ENCODE data around the gene SERPINC1. TPM values are rescaled to one million over a fixed set of nuclear protein-coding genes. Genes with fewer than 3 reads are reported as not detected.
"Not testable (repeated sequence)": the region's sequence is repeated elsewhere in the genome, so short reads cannot be mapped to it uniquely, and the experiment has no call there.

SERPINC1 gene
- total and polyA plus RNA-seq, 10 of the 15 experiments (the other 5 are each of a cell fraction or from before 2014, with no cell fraction given), result 0.11 to 0.44 TPM; not detected in 8

DNA sequence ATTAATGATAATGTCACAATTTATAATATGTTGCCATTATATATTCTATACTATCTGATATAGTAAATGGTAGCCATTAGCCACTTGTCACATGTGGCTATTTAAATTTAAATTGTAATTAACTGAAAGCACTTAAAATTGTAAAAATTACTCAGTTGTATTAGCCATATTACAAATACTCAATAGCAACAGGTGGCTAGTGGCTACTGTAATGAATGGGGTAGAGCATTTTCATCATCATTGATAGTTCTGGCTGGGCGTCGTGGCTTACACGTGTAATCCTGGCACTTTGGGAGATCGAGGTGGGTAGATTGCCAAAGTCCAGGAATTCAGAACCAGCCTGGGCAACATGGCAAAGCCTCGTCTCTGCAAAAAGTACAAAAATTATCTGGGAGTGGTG is 32.4 kb downstream of the SERPINC1 start:
- in situ Hi-C loops (cut with MboI), result no loop called here

DNA sequence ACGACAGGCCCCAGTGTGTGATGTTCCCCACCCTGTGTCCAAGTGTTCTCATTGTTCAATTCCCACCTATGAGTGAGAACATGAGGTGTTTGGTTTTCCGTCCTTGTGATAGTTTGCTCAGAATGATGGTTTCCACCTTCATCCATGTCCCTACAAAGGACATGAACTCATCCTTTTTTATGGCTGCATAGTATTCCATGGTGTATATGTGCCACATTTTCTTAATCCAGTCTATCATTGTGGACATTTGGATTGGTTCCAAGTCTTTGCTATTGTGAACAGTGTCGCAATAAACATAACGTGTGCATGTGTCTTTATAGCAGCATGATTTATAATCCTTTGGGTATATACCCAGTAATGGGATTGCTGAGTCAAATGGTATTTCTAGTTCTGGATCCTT is 36.0 kb downstream of the SERPINC1 start:
- BruUV-seq (replicated peaks); in situ Hi-C loops (cut with MboI); H3K4me2 ChIP-seq (ENCODE audit: control insufficient read depth, insufficient read depth); FAIRE-seq; intact Hi-C loops (cut with micrococcal nuclease; ENCODE audit: unreplicated experiment); SMC1A ChIA-PET (ENCODE audit: uncharacterized antibody, unreplicated experiment); ATAC-seq; H3K4me3 ChIP-seq; H3K27ac ChIP-seq (ENCODE audit: control insufficient read depth, insufficient read depth); H3K9me3 ChIP-seq (replicated peaks; ENCODE audit: control insufficient read depth, insufficient read depth, low read length); H3K4me1 ChIP-seq (ENCODE audit: control insufficient read depth, insufficient read depth, low read length); H4K20me1 ChIP-seq (ENCODE audit: control insufficient read depth, insufficient read depth); CTCF ChIA-PET; POLR2A ChIA-PET; H3K79me2 ChIP-seq (ENCODE audit: control insufficient read depth, insufficient read depth, low read length); H3K27me3 ChIP-seq (replicated peaks in 1 of 2; ENCODE audit: control insufficient read depth in 2 of 2, insufficient read depth in 2 of 2, low read length in 1 of 2); H3K36me3 ChIP-seq (ENCODE audit: control insufficient read depth in 2 of 2, insufficient read depth in 2 of 2, low read length in 1 of 2); H2AFZ ChIP-seq (ENCODE audit: control insufficient read depth, low read depth, low read length); H3K9ac ChIP-seq (ENCODE audit: control insufficient read depth, insufficient read depth, low read length); DNase-seq (ENCODE audit: low read depth, low spot score); RAD21 ChIA-PET (ENCODE audit: unreplicated experiment): not testable (repeated sequence)
- 100% methylated on average over 3 of the region's 4 CpGs for WGBS (ENCODE audit: insufficient coverage, insufficient replicate concordance, low lambda C conversion rate, missing lambda C conversion rate)

More for the DNA sequence above, 32.4 kb downstream of the SERPINC1 start:
- FAIRE-seq, result no peak
- Histone ChIP-seq H3K9ac (ENCODE audit: control insufficient read depth, insufficient read depth, low read length) (no peak overlapping the region), H2AFZ (ENCODE audit: control insufficient read depth, low read depth, low read length) (no peak overlapping the region), H3K9me3 (replicated peaks; ENCODE audit: control insufficient read depth, insufficient read depth, low read length) (no peaks in the 10 kb centered on the region), H4K20me1 (ENCODE audit: control insufficient read depth, insufficient read depth) (no peaks in the 10 kb centered on the region), H3K36me3 (ENCODE audit: control insufficient read depth in 2 of 2, insufficient read depth in 2 of 2, low read length in 1 of 2) (peaks cover 0 to 2% of the 10 kb centered on the region in 2 experiments; a peak in 2 of 4 replicates), H3K4me3 (no peak overlapping the region), H3K27me3 (replicated peaks in 1 of 2; ENCODE audit: control insufficient read depth in 2 of 2, insufficient read depth in 2 of 2, low read length in 1 of 2) (no peaks in the 10 kb centered on the region), H3K27ac (ENCODE audit: control insufficient read depth, insufficient read depth) (no peak overlapping the region), H3K79me2 (ENCODE audit: control insufficient read depth, insufficient read depth, low read length) (no peaks in the 10 kb centered on the region), H3K4me2 (ENCODE audit: control insufficient read depth, insufficient read depth) (no peak overlapping the region), H3K4me1 (ENCODE audit: control insufficient read depth, insufficient read depth, low read length) (no peaks in the 10 kb centered on the region)
- ChIA-PET POLR2A (no interaction called here), SMC1A (ENCODE audit: uncharacterized antibody, unreplicated experiment) (interaction anchor here (1.0 kb wide), 1 partner anchor 11 kb away, joined by 3 read pairs; no protein-coding TSS in a partner anchor), CTCF (no interaction called here), RAD21 (ENCODE audit: unreplicated experiment) (no interaction called here)
- no peak for ATAC-seq
- TF ChIP-seq RCOR1 (conservative IDR thresholded peaks at IDR 0.05; ENCODE audit: low read depth, low read length) (no peak), CREM (IDR thresholded peaks at IDR 0.05; ENCODE audit: low read depth) (no peak), NRF1 (conservative IDR thresholded peaks at IDR 0.05; ENCODE audit: low read depth, low read length) (no peak), SIX5 (IDR thresholded peaks at IDR 0.05; ENCODE audit: low read depth, low read length, severe bottlenecking) (no peak), RUNX3 (IDR thresholded peaks at IDR 0.05; ENCODE audit: low read length) (no peak), HDGF (IDR thresholded peaks at IDR 0.05) (no peak), FOXM1 (IDR thresholded peaks at IDR 0.05; ENCODE audit: low read depth, low read length) (no peak), RBBP5 (conservative IDR thresholded peaks at IDR 0.05) (no peak), NR2F1 (conservative IDR thresholded peaks at IDR 0.05) (no peak), DPF2 (IDR thresholded peaks at IDR 0.05) (no peak), MTA2 (IDR thresholded peaks at IDR 0.05; ENCODE audit: low read depth) (no peak), FOXK2 (IDR thresholded peaks at IDR 0.05) (no peak), SREBF1 (IDR thresholded peaks at IDR 0.05; ENCODE audit: low read length) (no peak), JUND (IDR thresholded peaks at IDR 0.05; ENCODE audit: low read depth, low read length) (no peak), TARDBP (IDR thresholded peaks at IDR 0.05; ENCODE audit: borderline replicate concordance) (no peak)
- TF ChIP-seq, protein P1, sequence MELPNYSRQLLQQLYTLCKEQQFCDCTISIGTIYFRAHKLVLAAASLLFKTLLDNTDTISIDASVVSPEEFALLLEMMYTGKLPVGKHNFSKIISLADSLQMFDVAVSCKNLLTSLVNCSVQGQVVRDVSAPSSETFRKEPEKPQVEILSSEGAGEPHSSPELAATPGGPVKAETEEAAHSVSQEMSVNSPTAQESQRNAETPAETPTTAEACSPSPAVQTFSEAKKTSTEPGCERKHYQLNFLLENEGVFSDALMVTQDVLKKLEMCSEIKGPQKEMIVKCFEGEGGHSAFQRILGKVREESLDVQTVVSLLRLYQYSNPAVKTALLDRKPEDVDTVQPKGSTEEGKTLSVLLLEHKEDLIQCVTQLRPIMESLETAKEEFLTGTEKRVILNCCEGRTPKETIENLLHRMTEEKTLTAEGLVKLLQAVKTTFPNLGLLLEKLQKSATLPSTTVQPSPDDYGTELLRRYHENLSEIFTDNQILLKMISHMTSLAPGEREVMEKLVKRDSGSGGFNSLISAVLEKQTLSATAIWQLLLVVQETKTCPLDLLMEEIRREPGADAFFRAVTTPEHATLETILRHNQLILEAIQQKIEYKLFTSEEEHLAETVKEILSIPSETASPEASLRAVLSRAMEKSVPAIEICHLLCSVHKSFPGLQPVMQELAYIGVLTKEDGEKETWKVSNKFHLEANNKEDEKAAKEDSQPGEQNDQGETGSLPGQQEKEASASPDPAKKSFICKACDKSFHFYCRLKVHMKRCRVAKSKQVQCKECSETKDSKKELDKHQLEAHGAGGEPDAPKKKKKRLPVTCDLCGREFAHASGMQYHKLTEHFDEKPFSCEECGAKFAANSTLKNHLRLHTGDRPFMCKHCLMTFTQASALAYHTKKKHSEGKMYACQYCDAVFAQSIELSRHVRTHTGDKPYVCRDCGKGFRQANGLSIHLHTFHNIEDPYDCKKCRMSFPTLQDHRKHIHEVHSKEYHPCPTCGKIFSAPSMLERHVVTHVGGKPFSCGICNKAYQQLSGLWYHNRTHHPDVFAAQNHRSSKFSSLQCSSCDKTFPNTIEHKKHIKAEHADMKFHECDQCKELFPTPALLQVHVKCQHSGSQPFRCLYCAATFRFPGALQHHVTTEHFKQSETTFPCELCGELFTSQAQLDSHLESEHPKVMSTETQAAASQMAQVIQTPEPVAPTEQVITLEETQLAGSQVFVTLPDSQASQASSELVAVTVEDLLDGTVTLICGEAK (IDR thresholded peaks at IDR 0.05; ENCODE audit: borderline replicate concordance), result no peak
- TF ChIP-seq, protein P2, sequence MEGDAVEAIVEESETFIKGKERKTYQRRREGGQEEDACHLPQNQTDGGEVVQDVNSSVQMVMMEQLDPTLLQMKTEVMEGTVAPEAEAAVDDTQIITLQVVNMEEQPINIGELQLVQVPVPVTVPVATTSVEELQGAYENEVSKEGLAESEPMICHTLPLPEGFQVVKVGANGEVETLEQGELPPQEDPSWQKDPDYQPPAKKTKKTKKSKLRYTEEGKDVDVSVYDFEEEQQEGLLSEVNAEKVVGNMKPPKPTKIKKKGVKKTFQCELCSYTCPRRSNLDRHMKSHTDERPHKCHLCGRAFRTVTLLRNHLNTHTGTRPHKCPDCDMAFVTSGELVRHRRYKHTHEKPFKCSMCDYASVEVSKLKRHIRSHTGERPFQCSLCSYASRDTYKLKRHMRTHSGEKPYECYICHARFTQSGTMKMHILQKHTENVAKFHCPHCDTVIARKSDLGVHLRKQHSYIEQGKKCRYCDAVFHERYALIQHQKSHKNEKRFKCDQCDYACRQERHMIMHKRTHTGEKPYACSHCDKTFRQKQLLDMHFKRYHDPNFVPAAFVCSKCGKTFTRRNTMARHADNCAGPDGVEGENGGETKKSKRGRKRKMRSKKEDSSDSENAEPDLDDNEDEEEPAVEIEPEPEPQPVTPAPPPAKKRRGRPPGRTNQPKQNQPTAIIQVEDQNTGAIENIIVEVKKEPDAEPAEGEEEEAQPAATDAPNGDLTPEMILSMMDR (IDR thresholded peaks at IDR 0.05 in 2 of 3, conservative IDR thresholded peaks at IDR 0.05 in 1 of 3; ENCODE audit: control insufficient read depth in 2 of 3, extremely low read depth in 1 of 3, insufficient read depth in 1 of 3, low read depth in 3 of 3, low read length in 3 of 3), result no peak
- intact Hi-C loops (cut with micrococcal nuclease; ENCODE audit: unreplicated experiment), result no loop called here
- no peak for DNase-seq (ENCODE audit: low read depth, low spot score)
- 98% methylated on average over 5 of the region's 5 CpGs for WGBS (ENCODE audit: insufficient coverage, insufficient replicate concordance, low lambda C conversion rate, missing lambda C conversion rate)
- BruUV-seq (replicated peaks), result no TSS peak

Measured in GM12878 (cell line).